ENCODE data around the gene NEU3. TPM values are rescaled to one million over a fixed set of nuclear protein-coding genes. Genes with fewer than 3 reads are reported as not detected.

Gene NEU3
- total RNA-seq, 1 experiment from 2014 or later, result 16.4 TPM

DNA sequence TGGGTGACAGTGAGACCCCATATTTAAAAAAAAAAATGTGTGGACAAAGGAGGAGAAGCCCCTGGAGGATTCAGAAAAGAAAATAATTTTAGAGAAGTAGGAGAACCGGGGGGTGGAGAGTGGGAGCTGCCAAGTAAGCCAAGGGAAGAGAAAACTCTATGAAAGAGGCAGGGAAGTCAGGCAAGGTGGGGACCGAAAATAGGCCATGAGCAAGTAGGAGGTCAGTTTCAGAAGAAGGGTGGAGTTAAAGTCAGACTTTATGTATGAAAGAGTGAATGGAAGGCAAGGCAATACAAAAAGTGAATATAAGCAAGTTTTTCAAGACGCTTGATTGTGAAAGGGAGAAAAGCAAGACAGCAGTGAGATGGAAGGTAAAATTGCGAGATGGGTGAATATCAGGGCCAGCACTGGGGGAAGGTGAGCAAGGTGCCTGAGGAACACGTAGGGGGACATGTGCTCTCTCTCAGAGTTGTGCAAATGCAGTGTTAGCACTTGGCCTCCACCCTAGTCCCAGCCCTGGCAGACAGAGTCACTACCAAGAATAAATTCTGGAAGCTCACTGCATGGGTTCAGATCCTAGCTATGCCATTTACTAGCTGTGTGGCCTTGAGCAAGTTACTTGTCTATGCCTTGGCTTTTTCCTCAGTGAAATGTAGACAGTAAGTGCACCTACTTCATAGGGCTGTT is 46.5 kb upstream of the NEU3 start:
- Mint-ChIP-seq H3K36me3 (peaks cover 7% of the 10 kb centered on the region; the same call in 1 of the 2 replicates), H3K4me3 (no peak overlapping the region), H3K9me3 (no peaks in the 10 kb centered on the region), H3K27ac (peak overlapping the region; percentile 55; the same call in 1 of the 2 replicates), H3K27me3 (ENCODE audit: low read depth) (no peaks in the 10 kb centered on the region), H3K4me1 (no peaks in the 10 kb centered on the region)
- POLR2A ChIA-PET, result no interaction called here
- ATAC-seq (no peak), DNase-seq (ENCODE audit: low spot score) (no peak)
- CTCF ChIA-PET, result interaction anchor here (1.0 kb wide), 1 partner anchor 13 kb away, joined by 3 read pairs; no protein-coding TSS in a partner anchor
- TF ChIP-seq TEAD1 (CRISPR knock-in tag; IDR thresholded peaks at IDR 0.05) (no peak), HMGXB4 (CRISPR knock-in tag; IDR thresholded peaks at IDR 0.05) (no peak), E2F5 (CRISPR knock-in tag; IDR thresholded peaks at IDR 0.05) (no peak), IRF2 (CRISPR knock-in tag; IDR thresholded peaks at IDR 0.05; ENCODE audit: borderline replicate concordance, low read depth) (no peak), SMAD3 (CRISPR knock-in tag; IDR thresholded peaks at IDR 0.05; ENCODE audit: borderline replicate concordance) (no peak), GABPB1 (CRISPR knock-in tag; IDR thresholded peaks at IDR 0.05) (no peak), ZNF121 (CRISPR knock-in tag; IDR thresholded peaks at IDR 0.05) (no peak), FOXP1 (CRISPR knock-in tag; IDR thresholded peaks at IDR 0.05; ENCODE audit: borderline replicate concordance) (no peak), GRHL2 (CRISPR knock-in tag; IDR thresholded peaks at IDR 0.05; ENCODE audit: insufficient replicate concordance, severe bottlenecking) (no peak), FOXK1 (CRISPR knock-in tag; IDR thresholded peaks at IDR 0.05) (no peak), ATF1 (CRISPR knock-in tag; IDR thresholded peaks at IDR 0.05) (no peak), MLX (CRISPR knock-in tag; IDR thresholded peaks at IDR 0.05) (no peak), ELF4 (CRISPR knock-in tag; IDR thresholded peaks at IDR 0.05; ENCODE audit: low read depth) (no peak)
- TF ChIP-seq, protein P1, sequence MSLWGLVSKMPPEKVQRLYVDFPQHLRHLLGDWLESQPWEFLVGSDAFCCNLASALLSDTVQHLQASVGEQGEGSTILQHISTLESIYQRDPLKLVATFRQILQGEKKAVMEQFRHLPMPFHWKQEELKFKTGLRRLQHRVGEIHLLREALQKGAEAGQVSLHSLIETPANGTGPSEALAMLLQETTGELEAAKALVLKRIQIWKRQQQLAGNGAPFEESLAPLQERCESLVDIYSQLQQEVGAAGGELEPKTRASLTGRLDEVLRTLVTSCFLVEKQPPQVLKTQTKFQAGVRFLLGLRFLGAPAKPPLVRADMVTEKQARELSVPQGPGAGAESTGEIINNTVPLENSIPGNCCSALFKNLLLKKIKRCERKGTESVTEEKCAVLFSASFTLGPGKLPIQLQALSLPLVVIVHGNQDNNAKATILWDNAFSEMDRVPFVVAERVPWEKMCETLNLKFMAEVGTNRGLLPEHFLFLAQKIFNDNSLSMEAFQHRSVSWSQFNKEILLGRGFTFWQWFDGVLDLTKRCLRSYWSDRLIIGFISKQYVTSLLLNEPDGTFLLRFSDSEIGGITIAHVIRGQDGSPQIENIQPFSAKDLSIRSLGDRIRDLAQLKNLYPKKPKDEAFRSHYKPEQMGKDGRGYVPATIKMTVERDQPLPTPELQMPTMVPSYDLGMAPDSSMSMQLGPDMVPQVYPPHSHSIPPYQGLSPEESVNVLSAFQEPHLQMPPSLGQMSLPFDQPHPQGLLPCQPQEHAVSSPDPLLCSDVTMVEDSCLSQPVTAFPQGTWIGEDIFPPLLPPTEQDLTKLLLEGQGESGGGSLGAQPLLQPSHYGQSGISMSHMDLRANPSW (CRISPR knock-in tag; conservative IDR thresholded peaks at IDR 0.05; ENCODE audit: low read depth), result no peak
- TF ChIP-seq, protein P2, sequence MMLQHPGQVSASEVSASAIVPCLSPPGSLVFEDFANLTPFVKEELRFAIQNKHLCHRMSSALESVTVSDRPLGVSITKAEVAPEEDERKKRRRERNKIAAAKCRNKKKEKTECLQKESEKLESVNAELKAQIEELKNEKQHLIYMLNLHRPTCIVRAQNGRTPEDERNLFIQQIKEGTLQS (CRISPR knock-in tag; conservative IDR thresholded peaks at IDR 0.05), result no peak
- TF ChIP-seq, protein P3, sequence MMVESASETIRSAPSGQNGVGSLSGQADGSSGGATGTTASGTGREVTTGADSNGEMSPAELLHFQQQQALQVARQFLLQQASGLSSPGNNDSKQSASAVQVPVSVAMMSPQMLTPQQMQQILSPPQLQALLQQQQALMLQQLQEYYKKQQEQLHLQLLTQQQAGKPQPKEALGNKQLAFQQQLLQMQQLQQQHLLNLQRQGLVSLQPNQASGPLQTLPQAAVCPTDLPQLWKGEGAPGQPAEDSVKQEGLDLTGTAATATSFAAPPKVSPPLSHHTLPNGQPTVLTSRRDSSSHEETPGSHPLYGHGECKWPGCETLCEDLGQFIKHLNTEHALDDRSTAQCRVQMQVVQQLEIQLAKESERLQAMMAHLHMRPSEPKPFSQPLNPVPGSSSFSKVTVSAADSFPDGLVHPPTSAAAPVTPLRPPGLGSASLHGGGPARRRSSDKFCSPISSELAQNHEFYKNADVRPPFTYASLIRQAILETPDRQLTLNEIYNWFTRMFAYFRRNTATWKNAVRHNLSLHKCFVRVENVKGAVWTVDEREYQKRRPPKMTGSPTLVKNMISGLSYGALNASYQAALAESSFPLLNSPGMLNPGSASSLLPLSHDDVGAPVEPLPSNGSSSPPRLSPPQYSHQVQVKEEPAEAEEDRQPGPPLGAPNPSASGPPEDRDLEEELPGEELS (CRISPR knock-in tag; IDR thresholded peaks at IDR 0.05), result no peak
- TF ChIP-seq, protein P4, sequence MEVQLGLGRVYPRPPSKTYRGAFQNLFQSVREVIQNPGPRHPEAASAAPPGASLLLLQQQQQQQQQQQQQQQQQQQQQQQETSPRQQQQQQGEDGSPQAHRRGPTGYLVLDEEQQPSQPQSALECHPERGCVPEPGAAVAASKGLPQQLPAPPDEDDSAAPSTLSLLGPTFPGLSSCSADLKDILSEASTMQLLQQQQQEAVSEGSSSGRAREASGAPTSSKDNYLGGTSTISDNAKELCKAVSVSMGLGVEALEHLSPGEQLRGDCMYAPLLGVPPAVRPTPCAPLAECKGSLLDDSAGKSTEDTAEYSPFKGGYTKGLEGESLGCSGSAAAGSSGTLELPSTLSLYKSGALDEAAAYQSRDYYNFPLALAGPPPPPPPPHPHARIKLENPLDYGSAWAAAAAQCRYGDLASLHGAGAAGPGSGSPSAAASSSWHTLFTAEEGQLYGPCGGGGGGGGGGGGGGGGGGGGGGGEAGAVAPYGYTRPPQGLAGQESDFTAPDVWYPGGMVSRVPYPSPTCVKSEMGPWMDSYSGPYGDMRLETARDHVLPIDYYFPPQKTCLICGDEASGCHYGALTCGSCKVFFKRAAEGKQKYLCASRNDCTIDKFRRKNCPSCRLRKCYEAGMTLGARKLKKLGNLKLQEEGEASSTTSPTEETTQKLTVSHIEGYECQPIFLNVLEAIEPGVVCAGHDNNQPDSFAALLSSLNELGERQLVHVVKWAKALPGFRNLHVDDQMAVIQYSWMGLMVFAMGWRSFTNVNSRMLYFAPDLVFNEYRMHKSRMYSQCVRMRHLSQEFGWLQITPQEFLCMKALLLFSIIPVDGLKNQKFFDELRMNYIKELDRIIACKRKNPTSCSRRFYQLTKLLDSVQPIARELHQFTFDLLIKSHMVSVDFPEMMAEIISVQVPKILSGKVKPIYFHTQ (CRISPR knock-in tag; IDR thresholded peaks at IDR 0.05), result no peak
- TF ChIP-seq, protein P5, sequence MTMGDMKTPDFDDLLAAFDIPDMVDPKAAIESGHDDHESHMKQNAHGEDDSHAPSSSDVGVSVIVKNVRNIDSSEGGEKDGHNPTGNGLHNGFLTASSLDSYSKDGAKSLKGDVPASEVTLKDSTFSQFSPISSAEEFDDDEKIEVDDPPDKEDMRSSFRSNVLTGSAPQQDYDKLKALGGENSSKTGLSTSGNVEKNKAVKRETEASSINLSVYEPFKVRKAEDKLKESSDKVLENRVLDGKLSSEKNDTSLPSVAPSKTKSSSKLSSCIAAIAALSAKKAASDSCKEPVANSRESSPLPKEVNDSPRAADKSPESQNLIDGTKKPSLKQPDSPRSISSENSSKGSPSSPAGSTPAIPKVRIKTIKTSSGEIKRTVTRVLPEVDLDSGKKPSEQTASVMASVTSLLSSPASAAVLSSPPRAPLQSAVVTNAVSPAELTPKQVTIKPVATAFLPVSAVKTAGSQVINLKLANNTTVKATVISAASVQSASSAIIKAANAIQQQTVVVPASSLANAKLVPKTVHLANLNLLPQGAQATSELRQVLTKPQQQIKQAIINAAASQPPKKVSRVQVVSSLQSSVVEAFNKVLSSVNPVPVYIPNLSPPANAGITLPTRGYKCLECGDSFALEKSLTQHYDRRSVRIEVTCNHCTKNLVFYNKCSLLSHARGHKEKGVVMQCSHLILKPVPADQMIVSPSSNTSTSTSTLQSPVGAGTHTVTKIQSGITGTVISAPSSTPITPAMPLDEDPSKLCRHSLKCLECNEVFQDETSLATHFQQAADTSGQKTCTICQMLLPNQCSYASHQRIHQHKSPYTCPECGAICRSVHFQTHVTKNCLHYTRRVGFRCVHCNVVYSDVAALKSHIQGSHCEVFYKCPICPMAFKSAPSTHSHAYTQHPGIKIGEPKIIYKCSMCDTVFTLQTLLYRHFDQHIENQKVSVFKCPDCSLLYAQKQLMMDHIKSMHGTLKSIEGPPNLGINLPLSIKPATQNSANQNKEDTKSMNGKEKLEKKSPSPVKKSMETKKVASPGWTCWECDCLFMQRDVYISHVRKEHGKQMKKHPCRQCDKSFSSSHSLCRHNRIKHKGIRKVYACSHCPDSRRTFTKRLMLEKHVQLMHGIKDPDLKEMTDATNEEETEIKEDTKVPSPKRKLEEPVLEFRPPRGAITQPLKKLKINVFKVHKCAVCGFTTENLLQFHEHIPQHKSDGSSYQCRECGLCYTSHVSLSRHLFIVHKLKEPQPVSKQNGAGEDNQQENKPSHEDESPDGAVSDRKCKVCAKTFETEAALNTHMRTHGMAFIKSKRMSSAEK (CRISPR knock-in tag; IDR thresholded peaks at IDR 0.05; ENCODE audit: borderline replicate concordance), result no peak

Data from WTC11 (cell line).